GM23338 (cell line): Measurements from ENCODE around the gene SLC4A3.

Experiments used
- CREB1 ChIP-seq: fragments of 250-450 bp; sonication (Bioruptor Pico); IDR thresholded peaks from 2 replicates; pipeline ENCODE4 v1.5.0; 2020; ENCODE audit warnings: low read depth, mild to moderate bottlenecking, moderate library complexity
- EZH2 ChIP-seq: fragments of 200-600 bp; sonication (generic); IDR thresholded peaks from one replicate; pipeline ENCODE4 v1.8.0; 2017; ENCODE audit warnings: antibody characterized with exemption, mild to moderate bottlenecking, low read depth; ENCODE audit not compliant: unreplicated experiment
- EZH2phosphoT487 ChIP-seq: fragments of 200-600 bp; sonication (generic); IDR thresholded peaks from one replicate; pipeline ENCODE4 v1.8.1; 2018; ENCODE audit warnings: antibody characterized with exemption; ENCODE audit not compliant: unreplicated experiment
- POLR2AphosphoS5 ChIP-seq: IDR thresholded peaks from 2 replicates; pipeline ENCODE4 v1.6.1; 2016; ENCODE audit warnings: antibody characterized with exemption, low read depth
- TF ChIP-seq, protein P1 (sequence below), 2 experiments: fragments of 200-600 bp in 1 of 2; sonication (generic) in 1 of 2; conservative IDR thresholded peaks; 2 replicates each; pipeline versions ENCODE4 v1.5.1 to v1.6.1; 2016 to 2017; ENCODE audit warnings: antibody characterized with exemption in 2 of 2, low read depth in 2 of 2, mild to moderate bottlenecking in 2 of 2, moderate library complexity in 1 of 2
- TF ChIP-seq, protein P2 (sequence below): IDR thresholded peaks from one replicate; pipeline ENCODE4 v1.6.1; 2018; ENCODE audit warnings: antibody characterized with exemption; ENCODE audit not compliant: unreplicated experiment

DNA sequence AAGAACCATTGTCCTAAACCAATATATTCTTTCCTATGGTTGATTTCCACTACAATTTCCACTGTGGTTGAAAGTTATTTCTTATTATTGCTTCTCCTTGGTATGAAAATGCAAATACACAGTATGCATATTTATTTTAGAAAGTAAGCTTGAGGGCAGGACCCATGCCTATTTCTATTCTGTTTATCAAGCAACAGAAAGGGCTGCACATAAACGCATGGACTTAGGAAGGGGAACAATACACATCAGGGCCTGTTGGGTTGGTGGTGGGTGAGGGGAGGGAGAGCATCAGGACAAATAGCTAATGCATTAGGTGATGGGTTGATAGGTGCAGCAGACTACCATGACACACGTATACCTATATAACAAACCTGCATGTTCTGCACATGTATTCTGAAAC is 20.7 kb downstream of the SLC4A3 start:
- TF ChIP-seq, protein P1, sequence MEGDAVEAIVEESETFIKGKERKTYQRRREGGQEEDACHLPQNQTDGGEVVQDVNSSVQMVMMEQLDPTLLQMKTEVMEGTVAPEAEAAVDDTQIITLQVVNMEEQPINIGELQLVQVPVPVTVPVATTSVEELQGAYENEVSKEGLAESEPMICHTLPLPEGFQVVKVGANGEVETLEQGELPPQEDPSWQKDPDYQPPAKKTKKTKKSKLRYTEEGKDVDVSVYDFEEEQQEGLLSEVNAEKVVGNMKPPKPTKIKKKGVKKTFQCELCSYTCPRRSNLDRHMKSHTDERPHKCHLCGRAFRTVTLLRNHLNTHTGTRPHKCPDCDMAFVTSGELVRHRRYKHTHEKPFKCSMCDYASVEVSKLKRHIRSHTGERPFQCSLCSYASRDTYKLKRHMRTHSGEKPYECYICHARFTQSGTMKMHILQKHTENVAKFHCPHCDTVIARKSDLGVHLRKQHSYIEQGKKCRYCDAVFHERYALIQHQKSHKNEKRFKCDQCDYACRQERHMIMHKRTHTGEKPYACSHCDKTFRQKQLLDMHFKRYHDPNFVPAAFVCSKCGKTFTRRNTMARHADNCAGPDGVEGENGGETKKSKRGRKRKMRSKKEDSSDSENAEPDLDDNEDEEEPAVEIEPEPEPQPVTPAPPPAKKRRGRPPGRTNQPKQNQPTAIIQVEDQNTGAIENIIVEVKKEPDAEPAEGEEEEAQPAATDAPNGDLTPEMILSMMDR (conservative IDR thresholded peaks at IDR 0.05; ENCODE audit: low read depth in 2 of 2): no peak
- TF ChIP-seq EZH2: no peak
- TF ChIP-seq POLR2AphosphoS5: no peak
- TF ChIP-seq EZH2phosphoT487: no peak
- TF ChIP-seq CREB1 (CRISPR knock-in tag): no peak
- TF ChIP-seq, protein P2, sequence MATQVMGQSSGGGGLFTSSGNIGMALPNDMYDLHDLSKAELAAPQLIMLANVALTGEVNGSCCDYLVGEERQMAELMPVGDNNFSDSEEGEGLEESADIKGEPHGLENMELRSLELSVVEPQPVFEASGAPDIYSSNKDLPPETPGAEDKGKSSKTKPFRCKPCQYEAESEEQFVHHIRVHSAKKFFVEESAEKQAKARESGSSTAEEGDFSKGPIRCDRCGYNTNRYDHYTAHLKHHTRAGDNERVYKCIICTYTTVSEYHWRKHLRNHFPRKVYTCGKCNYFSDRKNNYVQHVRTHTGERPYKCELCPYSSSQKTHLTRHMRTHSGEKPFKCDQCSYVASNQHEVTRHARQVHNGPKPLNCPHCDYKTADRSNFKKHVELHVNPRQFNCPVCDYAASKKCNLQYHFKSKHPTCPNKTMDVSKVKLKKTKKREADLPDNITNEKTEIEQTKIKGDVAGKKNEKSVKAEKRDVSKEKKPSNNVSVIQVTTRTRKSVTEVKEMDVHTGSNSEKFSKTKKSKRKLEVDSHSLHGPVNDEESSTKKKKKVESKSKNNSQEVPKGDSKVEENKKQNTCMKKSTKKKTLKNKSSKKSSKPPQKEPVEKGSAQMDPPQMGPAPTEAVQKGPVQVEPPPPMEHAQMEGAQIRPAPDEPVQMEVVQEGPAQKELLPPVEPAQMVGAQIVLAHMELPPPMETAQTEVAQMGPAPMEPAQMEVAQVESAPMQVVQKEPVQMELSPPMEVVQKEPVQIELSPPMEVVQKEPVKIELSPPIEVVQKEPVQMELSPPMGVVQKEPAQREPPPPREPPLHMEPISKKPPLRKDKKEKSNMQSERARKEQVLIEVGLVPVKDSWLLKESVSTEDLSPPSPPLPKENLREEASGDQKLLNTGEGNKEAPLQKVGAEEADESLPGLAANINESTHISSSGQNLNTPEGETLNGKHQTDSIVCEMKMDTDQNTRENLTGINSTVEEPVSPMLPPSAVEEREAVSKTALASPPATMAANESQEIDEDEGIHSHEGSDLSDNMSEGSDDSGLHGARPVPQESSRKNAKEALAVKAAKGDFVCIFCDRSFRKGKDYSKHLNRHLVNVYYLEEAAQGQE: no peak
